Retinal pigment epithelial cell (primary cell): ENCODE measurements around the gene OVCA2.

ENCODE experiments used
- DNase-seq: peaks from one replicate; pipeline ENCODE4 v3.0.0-alpha.2; 2010; ENCODE audit warnings: low read depth
- H3K4me3 ChIP-seq: 2 replicates; pipeline ENCODE4 v1.5.1; 2011; ENCODE audit warnings: mild to moderate bottlenecking, low read length, control low read depth, moderate library complexity
- TF ChIP-seq, protein P1 (sequence below): conservative IDR thresholded peaks from 2 replicates; pipeline ENCODE4 v1.5.1; 2011; ENCODE audit warnings: low read depth, low read length, control low read depth, inconsistent platforms

Gene OVCA2

DNA sequence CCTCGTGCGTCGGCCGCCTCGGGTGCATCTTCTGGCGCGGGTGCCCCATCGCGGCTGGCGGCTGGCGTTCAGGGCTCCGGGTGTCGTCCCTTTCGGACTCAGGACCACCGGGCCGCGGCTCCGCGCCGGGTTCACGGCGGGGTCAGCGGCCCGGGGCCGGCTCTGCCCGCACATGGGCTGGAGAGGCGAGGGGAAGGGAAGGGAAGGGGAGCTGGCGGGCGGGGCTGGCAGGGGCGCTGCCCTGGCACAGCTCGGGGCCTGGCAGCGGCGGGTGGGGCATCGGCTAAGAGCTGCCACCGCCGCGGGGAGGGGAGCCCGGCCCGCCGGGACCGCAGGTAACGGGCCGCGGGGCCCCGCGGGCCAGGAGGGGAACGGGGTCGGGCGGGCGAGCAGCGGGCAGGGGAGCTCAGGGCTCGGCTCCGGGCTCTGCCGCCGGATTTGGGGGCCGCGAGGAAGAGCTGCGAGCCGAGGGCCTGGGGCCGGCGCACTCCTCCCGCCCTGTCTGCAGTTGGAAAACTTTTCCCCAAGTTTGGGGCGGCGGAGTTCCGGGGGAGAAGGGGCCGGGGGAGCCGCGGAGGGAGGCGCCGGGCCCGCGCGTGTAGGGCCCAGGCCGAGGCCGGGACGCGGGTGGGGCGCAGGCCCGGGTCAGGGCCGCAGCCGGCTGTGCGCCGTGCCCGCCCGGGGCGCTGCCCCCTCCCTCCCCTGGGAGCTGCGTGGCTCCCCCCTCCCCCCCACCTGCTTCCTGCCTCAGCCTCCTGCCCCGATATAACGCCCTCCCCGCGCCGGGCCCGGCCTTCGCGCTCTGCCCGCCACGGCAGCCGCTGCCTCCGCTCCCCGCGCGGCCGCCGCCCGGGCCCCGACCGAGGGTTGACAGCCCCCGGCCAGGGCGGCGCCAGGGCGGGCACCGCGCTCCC is 13.7 kb downstream of the OVCA2 start:
- TF ChIP-seq, protein P1, sequence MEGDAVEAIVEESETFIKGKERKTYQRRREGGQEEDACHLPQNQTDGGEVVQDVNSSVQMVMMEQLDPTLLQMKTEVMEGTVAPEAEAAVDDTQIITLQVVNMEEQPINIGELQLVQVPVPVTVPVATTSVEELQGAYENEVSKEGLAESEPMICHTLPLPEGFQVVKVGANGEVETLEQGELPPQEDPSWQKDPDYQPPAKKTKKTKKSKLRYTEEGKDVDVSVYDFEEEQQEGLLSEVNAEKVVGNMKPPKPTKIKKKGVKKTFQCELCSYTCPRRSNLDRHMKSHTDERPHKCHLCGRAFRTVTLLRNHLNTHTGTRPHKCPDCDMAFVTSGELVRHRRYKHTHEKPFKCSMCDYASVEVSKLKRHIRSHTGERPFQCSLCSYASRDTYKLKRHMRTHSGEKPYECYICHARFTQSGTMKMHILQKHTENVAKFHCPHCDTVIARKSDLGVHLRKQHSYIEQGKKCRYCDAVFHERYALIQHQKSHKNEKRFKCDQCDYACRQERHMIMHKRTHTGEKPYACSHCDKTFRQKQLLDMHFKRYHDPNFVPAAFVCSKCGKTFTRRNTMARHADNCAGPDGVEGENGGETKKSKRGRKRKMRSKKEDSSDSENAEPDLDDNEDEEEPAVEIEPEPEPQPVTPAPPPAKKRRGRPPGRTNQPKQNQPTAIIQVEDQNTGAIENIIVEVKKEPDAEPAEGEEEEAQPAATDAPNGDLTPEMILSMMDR: no peak
- DNase-seq: no peak
- H3K4me3 ChIP-seq: peak overlapping the region; percentile 44

DNA sequence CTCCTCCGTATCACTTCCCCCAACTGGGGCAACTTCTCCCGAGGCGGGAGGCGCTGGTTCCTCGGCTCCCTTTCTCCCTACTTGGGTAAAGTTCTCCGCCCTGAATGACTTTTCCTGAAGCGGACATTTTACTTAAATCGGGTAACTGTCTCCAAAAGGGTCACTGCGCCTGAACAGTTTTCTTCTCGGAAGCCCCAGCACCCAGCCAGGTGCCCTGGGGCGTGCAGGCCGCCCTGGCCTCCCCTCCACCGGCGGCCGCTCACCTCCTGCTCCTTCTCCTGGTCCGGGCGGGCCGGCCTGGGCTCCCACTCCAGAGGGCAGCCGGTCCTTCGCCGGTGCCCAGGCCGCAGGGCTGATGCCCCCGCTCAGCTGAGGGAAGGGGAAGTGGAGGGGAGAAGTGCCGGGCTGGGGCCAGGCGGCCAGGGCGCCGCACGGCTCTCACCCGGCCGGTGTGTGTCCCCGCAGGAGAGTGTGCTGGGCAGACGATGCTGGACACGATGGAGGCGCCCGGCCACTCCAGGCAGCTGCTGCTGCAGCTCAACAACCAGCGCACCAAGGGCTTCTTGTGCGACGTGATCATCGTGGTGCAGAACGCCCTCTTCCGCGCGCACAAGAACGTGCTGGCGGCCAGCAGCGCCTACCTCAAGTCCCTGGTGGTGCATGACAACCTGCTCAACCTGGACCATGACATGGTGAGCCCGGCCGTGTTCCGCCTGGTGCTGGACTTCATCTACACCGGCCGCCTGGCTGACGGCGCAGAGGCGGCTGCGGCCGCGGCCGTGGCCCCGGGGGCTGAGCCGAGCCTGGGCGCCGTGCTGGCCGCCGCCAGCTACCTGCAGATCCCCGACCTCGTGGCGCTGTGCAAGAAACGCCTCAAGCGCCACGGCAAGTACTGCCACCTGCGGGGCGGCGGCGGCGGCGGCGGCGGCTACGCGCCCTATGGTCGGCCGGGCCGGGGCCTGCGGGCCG is 14.7 kb downstream of the OVCA2 start:
- peak overlapping the region; percentile 27 for H3K4me3 ChIP-seq
- DNase-seq: no peak
- TF ChIP-seq, protein P1: no peak

DNA sequence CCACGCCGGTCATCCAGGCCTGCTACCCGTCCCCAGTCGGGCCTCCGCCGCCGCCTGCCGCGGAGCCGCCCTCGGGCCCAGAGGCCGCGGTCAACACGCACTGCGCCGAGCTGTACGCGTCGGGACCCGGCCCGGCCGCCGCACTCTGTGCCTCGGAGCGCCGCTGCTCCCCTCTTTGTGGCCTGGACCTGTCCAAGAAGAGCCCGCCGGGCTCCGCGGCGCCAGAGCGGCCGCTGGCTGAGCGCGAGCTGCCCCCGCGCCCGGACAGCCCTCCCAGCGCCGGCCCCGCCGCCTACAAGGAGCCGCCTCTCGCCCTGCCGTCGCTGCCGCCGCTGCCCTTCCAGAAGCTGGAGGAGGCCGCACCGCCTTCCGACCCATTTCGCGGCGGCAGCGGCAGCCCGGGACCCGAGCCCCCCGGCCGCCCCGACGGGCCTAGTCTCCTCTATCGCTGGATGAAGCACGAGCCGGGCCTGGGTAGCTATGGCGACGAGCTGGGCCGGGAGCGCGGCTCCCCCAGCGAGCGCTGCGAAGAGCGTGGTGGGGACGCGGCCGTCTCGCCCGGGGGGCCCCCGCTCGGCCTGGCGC is 15.4 kb downstream of the OVCA2 start:
- TF ChIP-seq, protein P1: no peak
- DNase-seq: no peak
- H3K4me3 ChIP-seq: no peak overlapping the region

DNA sequence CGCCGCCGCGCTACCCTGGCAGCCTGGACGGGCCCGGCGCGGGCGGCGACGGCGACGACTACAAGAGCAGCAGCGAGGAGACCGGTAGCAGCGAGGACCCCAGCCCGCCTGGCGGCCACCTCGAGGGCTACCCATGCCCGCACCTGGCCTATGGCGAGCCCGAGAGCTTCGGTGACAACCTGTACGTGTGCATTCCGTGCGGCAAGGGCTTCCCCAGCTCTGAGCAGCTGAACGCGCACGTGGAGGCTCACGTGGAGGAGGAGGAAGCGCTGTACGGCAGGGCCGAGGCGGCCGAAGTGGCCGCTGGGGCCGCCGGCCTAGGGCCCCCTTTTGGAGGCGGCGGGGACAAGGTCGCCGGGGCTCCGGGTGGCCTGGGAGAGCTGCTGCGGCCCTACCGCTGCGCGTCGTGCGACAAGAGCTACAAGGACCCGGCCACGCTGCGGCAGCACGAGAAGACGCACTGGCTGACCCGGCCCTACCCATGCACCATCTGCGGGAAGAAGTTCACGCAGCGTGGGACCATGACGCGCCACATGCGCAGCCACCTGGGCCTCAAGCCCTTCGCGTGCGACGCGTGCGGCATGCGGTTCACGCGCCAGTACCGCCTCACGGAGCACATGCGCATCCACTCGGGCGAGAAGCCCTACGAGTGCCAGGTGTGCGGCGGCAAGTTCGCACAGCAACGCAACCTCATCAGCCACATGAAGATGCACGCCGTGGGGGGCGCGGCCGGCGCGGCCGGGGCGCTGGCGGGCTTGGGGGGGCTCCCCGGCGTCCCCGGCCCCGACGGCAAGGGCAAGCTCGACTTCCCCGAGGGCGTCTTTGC is 16.2 kb downstream of the OVCA2 start:
- DNase-seq: no peak
- no peak overlapping the region for H3K4me3 ChIP-seq
- TF ChIP-seq, protein P1: no peak

DNA sequence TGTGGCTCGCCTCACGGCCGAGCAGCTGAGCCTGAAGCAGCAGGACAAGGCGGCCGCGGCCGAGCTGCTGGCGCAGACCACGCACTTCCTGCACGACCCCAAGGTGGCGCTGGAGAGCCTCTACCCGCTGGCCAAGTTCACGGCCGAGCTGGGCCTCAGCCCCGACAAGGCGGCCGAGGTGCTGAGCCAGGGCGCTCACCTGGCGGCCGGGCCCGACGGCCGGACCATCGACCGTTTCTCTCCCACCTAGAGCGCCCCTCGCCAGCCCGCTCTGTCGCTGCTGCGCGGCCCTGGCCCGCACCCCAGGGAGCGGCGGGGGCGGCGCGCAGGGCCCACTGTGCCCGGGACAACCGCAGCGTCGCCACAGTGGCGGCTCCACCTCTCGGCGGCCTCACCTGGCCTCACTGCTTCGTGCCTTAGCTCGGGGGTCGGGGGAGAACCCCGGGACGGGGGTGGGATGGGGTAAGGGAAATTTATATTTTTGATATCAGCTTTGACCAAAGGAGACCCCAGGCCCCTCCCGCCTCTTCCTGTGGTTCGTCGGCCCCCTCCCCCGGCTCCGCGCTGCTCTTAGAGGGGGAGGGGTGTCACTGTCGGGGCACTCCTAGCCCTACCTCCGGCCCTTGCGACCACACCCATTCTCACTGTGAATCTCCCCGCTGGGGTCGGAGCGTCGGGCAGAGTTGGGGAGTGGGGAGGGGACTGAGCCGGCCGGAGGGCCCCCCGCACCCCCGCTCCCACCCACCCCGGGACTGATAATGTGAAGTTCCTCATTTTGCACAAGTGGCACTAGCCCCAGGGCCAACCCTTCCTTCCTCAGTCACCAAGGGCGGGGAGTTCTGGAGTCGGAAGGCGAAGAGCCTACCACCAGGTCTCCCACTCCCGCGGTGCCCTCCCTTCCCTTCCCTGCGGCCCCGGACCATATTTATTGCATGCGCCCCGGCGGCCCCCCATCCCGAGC is 17.0 kb downstream of the OVCA2 start:
- TF ChIP-seq, protein P1: peak; percentile 74
- no peak overlapping the region for H3K4me3 ChIP-seq
- DNase-seq: no peak
